ENCODE measurements around the gene FASTKD1.

Gene FASTKD1

DNA sequence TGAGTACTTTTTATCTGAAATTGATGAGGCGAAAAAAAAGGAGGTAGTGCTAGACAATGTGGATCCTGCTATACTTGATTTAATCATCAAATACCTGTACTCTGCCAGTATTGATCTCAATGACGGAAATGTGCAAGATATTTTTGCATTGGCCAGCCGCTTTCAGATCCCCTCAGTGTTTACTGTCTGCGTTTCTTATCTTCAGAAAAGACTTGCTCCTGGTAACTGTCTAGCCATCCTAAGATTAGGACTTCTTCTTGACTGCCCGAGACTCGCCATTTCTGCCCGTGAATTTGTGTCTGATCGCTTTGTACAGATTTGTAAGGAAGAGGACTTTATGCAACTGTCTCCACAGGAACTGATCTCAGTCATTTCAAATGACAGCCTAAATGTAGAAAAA, 63.7 kb downstream of the FASTKD1 start:
- DNase-seq (ENCODE audit: insufficient read length, low spot score), result no peak
- FAIRE-seq, result no peak

DNA sequence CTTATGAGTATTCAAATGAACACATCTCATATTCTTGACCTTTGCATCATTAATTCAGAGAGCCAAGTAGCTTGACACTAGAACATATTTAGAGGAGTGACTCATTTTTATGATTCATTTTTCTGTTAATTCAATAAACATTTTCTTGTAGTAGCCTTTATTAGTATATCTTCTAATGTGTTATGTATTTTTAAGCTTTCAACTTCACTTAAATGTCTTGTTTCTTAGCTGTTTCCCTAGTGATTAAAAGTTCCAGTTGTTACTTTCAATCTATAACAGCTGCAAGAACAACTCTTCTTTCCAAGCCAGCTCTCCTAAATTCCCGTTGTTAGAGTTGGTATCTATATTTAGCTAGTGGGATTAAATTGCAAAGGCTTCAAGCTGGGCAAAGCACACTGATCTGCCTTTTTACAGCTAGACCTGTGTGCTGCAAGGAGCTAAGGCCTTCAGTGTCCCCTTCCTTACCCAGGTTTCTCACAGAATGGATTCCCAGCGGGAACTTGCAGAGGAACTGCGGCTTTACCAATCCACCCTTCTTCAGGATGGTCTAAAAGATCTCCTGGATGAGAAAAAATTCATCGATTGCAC, 64.3 kb downstream of the FASTKD1 start, which contains the start of gene KLHL41:
TSS of gene KLHL41 (plus strand) at position 405 of the 588 bp plus-strand sequence. CDS start at position 482, 77 bp downstream.
- FAIRE-seq (no peak), DNase-seq (ENCODE audit: insufficient read length, low spot score) (no peak)

DNA sequence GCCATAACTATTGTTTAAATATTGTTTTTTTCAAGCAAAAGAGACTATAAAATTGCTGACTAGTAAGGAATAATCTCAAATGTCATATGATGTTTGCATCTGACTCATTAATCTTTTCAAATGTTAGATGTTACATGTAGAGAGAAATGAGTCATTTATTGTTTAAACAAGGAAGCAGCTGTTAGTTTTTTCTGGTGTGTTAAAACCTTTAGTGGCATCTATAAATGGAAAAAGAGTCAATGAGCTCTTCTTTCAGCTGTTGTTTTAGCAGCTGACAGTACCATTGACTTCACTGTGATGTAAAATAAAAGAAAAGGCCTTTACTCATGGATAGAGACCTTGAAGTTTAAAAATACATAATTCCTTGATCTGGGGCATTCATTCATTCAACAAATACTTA, 66.0 kb downstream of the FASTKD1 start:
- FAIRE-seq (no peak), DNase-seq (ENCODE audit: insufficient read length, low spot score) (no peak)

DNA sequence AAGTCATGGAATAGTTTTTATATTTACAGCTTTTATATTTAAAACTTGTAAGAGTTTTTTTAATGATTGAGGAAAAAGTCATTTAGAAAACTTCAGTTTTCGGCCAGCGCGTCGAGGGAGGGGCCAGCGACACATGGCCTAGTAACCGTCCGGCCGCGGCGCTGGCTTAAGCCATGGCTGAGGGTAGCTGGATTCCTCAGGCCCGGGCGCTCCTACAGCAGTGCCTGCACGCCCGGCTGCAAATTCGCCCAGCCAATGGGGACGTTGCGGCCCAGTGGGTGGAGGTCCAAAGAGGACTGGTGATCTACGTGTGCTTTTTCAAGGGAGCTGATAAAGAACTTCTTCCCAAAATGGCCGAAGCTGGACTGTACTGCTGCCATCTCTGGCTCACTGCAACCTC, 69.0 kb downstream of the FASTKD1 start:
- DNase-seq (ENCODE audit: insufficient read length, low spot score) (no peak), FAIRE-seq (no peak)

DNA sequence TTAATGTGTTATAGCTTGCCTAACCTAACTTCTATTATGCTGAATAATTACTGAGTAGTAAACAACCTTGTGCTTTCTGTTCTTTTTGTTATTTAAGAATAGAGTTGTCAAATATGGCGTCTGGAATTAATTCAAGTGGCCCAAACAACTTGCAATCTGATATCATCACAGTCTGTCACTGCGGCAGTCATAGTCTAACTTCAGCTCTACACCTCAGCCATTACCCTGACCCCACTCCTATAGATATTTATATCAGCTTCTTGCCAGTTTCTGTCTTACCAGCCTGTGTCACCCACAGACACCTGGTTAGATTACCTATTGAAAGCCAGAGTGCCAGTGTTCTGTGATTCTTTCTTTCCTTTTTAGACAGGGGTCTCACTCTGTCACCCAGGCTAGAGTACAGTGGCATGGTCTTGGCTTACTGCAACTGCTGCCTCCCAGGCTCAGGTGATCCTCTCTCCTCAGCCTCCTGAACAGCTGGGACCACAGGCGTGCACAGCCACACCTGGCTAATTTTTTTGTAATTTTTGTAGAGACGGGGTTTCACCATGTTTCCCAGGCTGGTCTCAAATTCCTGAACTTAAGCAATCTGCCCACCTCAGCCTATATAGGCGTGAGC, 78.2 kb downstream of the FASTKD1 start:
- DNase-seq (ENCODE audit: insufficient read length, low spot score), result no peak
- no peak for FAIRE-seq

DNA sequence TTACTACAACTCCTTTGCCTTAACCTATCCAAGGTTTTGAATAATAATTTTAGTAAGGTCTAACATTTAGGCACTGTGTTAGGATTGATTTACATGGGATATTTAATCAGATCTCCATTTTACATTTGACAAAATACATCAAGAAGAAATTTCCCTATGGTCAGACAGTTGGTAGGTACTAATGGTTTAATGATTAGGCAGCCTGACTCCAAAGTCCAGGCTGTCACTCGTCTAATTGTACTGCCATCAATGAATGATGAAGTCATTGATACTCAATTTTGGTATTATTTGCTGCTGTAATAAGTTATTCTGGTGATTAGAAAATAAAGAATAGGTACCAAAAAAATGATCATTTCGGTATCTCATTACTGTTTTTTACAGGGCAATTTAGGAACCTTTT, 80.3 kb downstream of the FASTKD1 start:
- no peak for FAIRE-seq
- DNase-seq (ENCODE audit: insufficient read length, low spot score), result no peak

DNA sequence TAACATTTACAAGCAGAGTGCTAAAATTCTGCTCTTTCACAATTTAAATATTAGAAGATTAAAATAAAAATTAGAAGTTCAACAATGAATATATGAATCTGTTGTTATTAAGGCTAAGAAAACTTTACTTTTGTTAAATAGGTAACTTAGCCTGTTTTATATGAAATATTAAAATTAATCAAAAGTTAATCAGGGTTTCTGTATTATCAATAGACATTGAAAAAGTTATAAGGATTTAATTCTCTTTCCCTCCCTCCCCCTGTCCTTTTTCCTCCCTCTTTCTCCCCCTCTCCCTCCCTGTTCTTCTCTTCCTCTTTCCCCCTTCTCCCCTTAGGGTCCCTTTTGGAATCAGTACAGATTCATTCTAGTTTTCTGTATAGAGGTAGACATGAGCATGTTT, 82.3 kb downstream of the FASTKD1 start:
- DNase-seq (ENCODE audit: insufficient read length, low spot score), result no peak
- no peak for FAIRE-seq

DNA sequence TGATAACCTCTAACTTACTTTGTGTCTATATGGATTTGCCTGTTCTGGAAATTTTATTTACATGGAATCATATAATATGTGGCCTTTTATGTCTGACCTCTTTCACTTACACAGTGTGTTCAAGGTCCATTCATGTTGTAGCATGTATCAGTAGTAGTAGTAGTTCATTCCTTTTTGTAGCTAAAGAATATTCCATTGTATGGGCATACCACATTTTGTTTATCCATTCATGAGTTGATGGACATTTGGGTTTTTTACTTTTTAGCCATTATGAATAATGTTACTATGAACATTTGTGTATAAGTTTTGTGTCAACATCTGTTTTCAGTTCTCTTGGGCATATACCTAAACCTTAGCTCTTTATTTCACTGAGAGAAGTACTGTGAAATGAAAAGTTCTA, 82.8 kb downstream of the FASTKD1 start:
- peak; percentile 35 for FAIRE-seq

DNA sequence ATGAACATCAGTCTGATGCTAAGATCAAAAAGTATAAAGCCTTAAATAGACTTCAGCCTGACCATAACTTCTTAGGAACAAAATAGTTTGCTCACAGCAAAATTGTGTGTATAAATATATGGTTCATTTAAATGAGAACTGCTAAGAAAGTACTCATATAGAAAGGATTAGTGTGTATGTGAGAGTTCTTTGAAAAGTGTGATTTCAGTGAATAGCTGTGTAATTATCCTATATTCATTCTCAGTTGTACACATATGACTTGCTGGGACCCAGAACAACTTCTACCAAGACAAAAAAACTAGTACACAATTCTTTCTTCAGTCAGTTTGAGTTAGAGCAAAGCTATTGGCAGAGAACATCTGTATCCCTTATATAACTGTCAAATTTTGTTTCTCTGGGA, 87.2 kb downstream of the FASTKD1 start:
- FAIRE-seq, result no peak

More for the DNA sequence above, 82.8 kb downstream of the FASTKD1 start:
- no peak for DNase-seq (ENCODE audit: insufficient read length, low spot score)

DNA sequence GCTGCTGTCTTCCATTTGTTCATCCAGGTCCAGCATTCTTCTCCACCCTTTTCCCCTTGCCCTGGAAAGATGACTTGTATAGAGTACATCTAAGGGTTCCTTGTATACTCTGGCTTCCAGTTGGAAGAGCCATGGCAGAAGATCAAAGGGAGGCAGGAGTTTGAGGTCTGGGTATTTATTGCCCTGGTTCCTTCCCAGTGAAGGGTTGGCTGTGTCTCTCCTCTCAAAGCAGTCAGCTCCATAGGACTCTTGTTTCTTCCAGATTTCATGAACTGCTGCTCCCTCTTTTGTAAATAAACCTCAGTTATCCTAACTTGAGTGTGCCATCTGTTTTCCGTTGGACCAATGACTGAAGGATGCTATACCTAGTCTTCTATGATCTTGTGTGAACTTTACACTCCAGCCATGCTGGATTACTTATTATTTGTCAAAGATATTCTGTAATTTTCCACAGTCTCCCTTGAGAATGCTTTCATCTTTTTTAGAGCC, 88.0 kb downstream of the FASTKD1 start:
- FAIRE-seq, result no peak
- no peak for DNase-seq (ENCODE audit: insufficient read length, low spot score)

More for the DNA sequence above, 87.2 kb downstream of the FASTKD1 start:
- DNase-seq (ENCODE audit: insufficient read length, low spot score), result no peak

DNA sequence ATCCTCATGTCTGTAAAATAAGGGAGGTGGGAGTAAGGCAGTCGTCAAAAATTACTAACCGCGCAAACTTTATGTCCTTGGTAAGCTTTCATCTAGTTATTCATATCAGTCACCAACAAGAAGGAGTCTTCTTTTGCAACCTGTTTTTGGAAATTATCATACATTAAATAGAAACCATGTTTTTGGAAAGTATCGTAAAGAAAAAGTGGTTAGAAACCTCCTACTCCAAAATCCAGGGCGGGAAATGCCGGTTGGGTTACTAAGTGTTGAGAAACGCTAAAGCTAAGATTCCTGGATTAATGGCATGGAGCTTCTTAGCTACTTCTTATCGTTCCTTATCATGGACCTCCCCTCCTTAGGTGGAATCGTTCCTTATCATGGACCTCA, 93.6 kb downstream of the FASTKD1 start:
- FAIRE-seq, result peak; percentile 26
- DNase-seq (ENCODE audit: insufficient read length, low spot score), result no peak
